GM23338 (cell line): ENCODE results near the gene PDC. TPM values are rescaled to one million over a fixed set of nuclear protein-coding genes. Genes with fewer than 3 reads are reported as not detected.

ENCODE experiments used
- ATAC-seq: fragments of 200-7000 bp; cut with Tn5 transposase; 3 replicates; pipeline ENCODE4 v1.9.1; 2020
- DNase-seq: peaks from one replicate; pipeline ENCODE4 v3.0.0-alpha.2; 2015; ENCODE audit warnings: low spot score
- H2AFZ ChIP-seq: fragments of 200-600 bp; sonication (generic); 2 replicates; pipeline ENCODE4 v1.8.0; 2016; ENCODE audit warnings: antibody characterized with exemption, mild to moderate bottlenecking, moderate library complexity
- H3F3A ChIP-seq: fragments of 200-600 bp; sonication (generic); replicated peaks from 2 replicates; pipeline ENCODE4 v1.8.0; 2017; ENCODE audit warnings: antibody characterized with exemption, mixed run types, low read depth
- H3K27ac ChIP-seq: fragments of 200-600 bp; sonication (generic); 2 replicates; pipeline ENCODE4 v1.6.1; 2016; ENCODE audit warnings: low read depth
- H3K27me3 ChIP-seq: fragments of 200-600 bp; sonication (generic); 2 replicates; pipeline ENCODE4 v1.8.0; 2016; ENCODE audit warnings: mild to moderate bottlenecking, mixed run types, moderate library complexity; ENCODE audit not compliant: insufficient read depth
- H3K36me3 ChIP-seq: fragments of 200-600 bp; sonication (generic); 2 replicates; pipeline ENCODE4 v1.8.0; 2016; ENCODE audit warnings: mild to moderate bottlenecking; ENCODE audit not compliant: insufficient read depth
- H3K4me1 ChIP-seq: fragments of 200-600 bp; sonication (generic); 2 replicates; pipeline ENCODE4 v1.8.0; 2016; ENCODE audit warnings: mild to moderate bottlenecking, moderate library complexity; ENCODE audit not compliant: insufficient read depth
- H3K4me2 ChIP-seq: fragments of 200-600 bp; sonication (generic); 2 replicates; pipeline ENCODE4 v1.7.1; 2017; ENCODE audit warnings: mixed run types
- H3K4me3 ChIP-seq: fragments of 200-600 bp; sonication (generic); 2 replicates; pipeline ENCODE4 v1.6.1; 2016; ENCODE audit warnings: mixed run types
- H3K79me2 ChIP-seq: fragments of 200-600 bp; sonication (generic); replicated peaks from 2 replicates; pipeline ENCODE4 v1.8.0; 2017; ENCODE audit warnings: mild to moderate bottlenecking; ENCODE audit not compliant: insufficient read depth
- H3K9me2 ChIP-seq: fragments of 200-600 bp; sonication (generic); 2 replicates; pipeline ENCODE4 v1.8.0; 2017; ENCODE audit not compliant: insufficient read depth
- H4K20me1 ChIP-seq: fragments of 200-600 bp; sonication (generic); replicated peaks from 2 replicates; pipeline ENCODE4 v1.8.0; 2017; ENCODE audit warnings: mild to moderate bottlenecking; ENCODE audit not compliant: insufficient read depth
- H3K27ac Mint-ChIP-seq: 2 replicates; pipeline ENCODE4 v1.8.0; 2020; ENCODE audit warnings: inconsistent platforms, mild to moderate bottlenecking, moderate library complexity, mixed read lengths
- H3K27me3 Mint-ChIP-seq: 3 replicates; pipeline ENCODE4 v1.8.0; 2022; ENCODE audit warnings: low read depth, mild to moderate bottlenecking, moderate library complexity, mixed read lengths, inconsistent platforms; ENCODE audit not compliant: insufficient read depth, poor library complexity
- H3K36me3 Mint-ChIP-seq: 3 replicates; pipeline ENCODE4 v1.8.0; 2021; ENCODE audit warnings: low read depth, mild to moderate bottlenecking, inconsistent platforms, moderate library complexity, mixed read lengths
- H3K4me1 Mint-ChIP-seq: 3 replicates; pipeline ENCODE4 v1.8.0; 2020; ENCODE audit warnings: mild to moderate bottlenecking, inconsistent platforms, mixed read lengths
- H3K4me3 Mint-ChIP-seq: 3 replicates; pipeline ENCODE4 v1.8.0; 2021; ENCODE audit warnings: moderate library complexity, mild to moderate bottlenecking, inconsistent platforms, mixed read lengths
- H3K9me3 Mint-ChIP-seq: 3 replicates; pipeline ENCODE4 v1.8.0; 2020; ENCODE audit warnings: moderate library complexity, mild to moderate bottlenecking, inconsistent platforms, mixed read lengths
- CREB1 ChIP-seq: fragments of 250-450 bp; sonication (Bioruptor Pico); IDR thresholded peaks from 2 replicates; pipeline ENCODE4 v1.5.0; 2020; ENCODE audit warnings: low read depth, mild to moderate bottlenecking, moderate library complexity
- EZH2phosphoT487 ChIP-seq: fragments of 200-600 bp; sonication (generic); IDR thresholded peaks from one replicate; pipeline ENCODE4 v1.8.1; 2018; ENCODE audit warnings: antibody characterized with exemption; ENCODE audit not compliant: unreplicated experiment
- NANOG ChIP-seq: IDR thresholded peaks from 2 replicates; pipeline ENCODE4 v1.6.1; 2016; ENCODE audit warnings: antibody characterized with exemption, borderline replicate concordance
- ZNF331 ChIP-seq: fragments of 250-450 bp; sonication (Bioruptor Pico); IDR thresholded peaks from 2 replicates; pipeline ENCODE4 v1.5.0; 2020; ENCODE audit warnings: low read depth, mild to moderate bottlenecking, moderate library complexity
- polyA plus RNA-seq: library from polyadenylated mRNA; unstranded; fragments of >200 nt; fragmentation: Nextera tagmentation; extraction: Ambion mirVana; gene quantifications from 2 replicates; pipeline ENCODE4 v1.2.1, GENCODE V29; 2016
- total RNA-seq: library from RNA; depleted of rRNA; stranded (reverse); fragments of >200 nt; shearing (Covaris generic); gene quantifications from 2 replicates; pipeline ENCODE4 v1.2.3, GENCODE V29; 2014
- TF ChIP-seq, protein P1 (sequence below): fragments of 250-450 bp; sonication (Bioruptor Pico); IDR thresholded peaks from 2 replicates; pipeline ENCODE4 v1.5.0; 2020; ENCODE audit warnings: mild to moderate bottlenecking, moderate library complexity

PDC gene
- total and polyA plus RNA-seq, 2 experiments from 2014 or later, result not detected

DNA sequence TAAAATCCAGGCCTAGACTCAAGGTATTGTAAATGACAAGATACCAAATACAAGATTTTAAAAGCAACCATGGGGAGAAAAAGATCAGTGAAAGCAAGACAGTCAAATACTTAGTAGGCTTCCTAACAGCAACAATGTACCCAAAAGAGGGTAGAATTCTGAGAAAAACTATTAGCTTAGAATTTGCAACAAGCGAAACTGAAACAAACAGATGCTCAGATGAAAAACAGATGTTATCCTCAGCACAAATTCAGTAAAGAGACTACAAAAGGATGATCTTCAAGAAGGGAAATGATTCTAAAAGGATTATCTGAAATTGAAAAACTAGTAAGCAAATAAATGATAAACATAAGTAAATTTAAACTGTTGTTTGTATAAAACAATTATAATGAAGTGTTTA lies 40.0 kb downstream of the PDC start:
- Histone ChIP-seq H3K79me2 (no peaks in the 10 kb centered on the region), H3K4me3 (no peak overlapping the region), H3K4me1 (no peaks in the 10 kb centered on the region), H3F3A (no peaks in the 10 kb centered on the region), H3K4me2 (no peak overlapping the region), H3K9me2 (no peaks in the 10 kb centered on the region; the same call in 1 of the 2 replicates), H2AFZ (no peak overlapping the region), H3K27me3 (no peaks in the 10 kb centered on the region), H3K36me3 (0 out of 2 replicates have a peak, but pooled peaks cover 5% of the 10 kb centered on the region), H3K27ac (no peak overlapping the region), H4K20me1 (no peaks in the 10 kb centered on the region)
- Mint-ChIP-seq H3K9me3 (no peaks in the 10 kb centered on the region), H3K4me1 (no peaks in the 10 kb centered on the region), H3K36me3 (peaks cover 7% of the 10 kb centered on the region; the same call in 1 of the 3 replicates), H3K27me3 (peaks cover 4% of the 10 kb centered on the region), H3K27ac (no peak overlapping the region), H3K4me3 (no peak overlapping the region)
- no peak for DNase-seq
- TF ChIP-seq, protein P1, sequence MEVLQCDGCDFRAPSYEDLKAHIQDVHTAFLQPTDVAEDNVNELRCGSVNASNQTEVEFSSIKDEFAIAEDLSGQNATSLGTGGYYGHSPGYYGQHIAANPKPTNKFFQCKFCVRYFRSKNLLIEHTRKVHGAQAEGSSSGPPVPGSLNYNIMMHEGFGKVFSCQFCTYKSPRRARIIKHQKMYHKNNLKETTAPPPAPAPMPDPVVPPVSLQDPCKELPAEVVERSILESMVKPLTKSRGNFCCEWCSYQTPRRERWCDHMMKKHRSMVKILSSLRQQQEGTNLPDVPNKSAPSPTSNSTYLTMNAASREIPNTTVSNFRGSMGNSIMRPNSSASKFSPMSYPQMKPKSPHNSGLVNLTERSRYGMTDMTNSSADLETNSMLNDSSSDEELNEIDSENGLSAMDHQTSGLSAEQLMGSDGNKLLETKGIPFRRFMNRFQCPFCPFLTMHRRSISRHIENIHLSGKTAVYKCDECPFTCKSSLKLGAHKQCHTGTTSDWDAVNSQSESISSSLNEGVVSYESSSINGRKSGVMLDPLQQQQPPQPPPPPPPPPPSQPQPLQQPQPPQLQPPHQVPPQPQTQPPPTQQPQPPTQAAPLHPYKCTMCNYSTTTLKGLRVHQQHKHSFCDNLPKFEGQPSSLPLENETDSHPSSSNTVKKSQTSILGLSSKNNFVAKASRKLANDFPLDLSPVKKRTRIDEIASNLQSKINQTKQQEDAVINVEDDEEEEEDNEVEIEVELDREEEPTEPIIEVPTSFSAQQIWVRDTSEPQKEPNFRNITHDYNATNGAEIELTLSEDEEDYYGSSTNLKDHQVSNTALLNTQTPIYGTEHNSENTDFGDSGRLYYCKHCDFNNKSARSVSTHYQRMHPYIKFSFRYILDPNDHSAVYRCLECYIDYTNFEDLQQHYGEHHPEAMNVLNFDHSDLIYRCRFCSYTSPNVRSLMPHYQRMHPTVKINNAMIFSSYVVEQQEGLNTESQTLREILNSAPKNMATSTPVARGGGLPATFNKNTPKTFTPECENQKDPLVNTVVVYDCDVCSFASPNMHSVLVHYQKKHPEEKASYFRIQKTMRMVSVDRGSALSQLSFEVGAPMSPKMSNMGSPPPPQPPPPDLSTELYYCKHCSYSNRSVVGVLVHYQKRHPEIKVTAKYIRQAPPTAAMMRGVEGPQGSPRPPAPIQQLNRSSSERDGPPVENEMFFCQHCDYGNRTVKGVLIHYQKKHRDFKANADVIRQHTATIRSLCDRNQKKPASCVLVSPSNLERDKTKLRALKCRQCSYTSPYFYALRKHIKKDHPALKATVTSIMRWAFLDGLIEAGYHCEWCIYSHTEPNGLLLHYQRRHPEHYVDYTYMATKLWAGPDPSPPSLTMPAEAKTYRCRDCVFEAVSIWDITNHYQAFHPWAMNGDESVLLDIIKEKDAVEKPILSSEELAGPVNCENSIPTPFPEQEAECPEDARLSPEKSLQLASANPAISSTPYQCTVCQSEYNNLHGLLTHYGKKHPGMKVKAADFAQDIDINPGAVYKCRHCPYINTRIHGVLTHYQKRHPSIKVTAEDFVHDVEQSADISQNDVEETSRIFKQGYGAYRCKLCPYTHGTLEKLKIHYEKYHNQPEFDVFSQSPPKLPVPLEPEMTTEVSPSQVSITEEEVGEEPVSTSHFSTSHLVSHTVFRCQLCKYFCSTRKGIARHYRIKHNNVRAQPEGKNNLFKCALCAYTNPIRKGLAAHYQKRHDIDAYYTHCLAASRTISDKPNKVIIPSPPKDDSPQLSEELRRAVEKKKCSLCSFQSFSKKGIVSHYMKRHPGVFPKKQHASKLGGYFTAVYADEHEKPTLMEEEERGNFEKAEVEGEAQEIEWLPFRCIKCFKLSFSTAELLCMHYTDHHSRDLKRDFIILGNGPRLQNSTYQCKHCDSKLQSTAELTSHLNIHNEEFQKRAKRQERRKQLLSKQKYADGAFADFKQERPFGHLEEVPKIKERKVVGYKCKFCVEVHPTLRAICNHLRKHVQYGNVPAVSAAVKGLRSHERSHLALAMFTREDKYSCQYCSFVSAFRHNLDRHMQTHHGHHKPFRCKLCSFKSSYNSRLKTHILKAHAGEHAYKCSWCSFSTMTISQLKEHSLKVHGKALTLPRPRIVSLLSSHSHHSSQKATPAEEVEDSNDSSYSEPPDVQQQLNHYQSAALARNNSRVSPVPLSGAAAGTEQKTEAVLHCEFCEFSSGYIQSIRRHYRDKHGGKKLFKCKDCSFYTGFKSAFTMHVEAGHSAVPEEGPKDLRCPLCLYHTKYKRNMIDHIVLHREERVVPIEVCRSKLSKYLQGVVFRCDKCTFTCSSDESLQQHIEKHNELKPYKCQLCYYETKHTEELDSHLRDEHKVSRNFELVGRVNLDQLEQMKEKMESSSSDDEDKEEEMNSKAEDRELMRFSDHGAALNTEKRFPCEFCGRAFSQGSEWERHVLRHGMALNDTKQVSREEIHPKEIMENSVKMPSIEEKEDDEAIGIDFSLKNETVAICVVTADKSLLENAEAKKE, result no peak
- TF ChIP-seq NANOG (no peak), EZH2phosphoT487 (no peak)
- no peak for ATAC-seq

DNA sequence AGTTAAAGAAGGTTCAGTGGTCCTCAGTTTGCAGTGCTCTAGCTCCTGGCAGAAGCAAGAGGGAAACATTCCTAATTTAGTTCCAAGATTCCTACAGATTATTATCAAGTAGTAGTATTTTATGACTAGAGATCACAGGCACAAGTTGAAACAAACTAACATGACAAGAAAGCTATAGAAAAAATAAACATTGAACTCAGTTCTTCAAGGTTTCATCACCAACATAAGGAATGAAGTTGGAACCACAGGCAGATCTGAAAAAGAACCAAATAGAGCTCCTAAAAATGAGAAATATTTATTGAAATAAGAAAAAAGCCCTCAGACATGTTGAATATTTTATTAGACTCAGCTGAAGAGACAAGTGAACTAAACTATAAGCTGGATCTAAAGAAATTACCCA lies 40.6 kb downstream of the PDC start:
- ATAC-seq (no peak), DNase-seq (no peak)
- no peaks in the 10 kb centered on the region for H3K4me1 Mint-ChIP-seq
- no peaks in the 10 kb centered on the region for H3K27me3 ChIP-seq
- no peak overlapping the region for H2AFZ ChIP-seq
- H3K4me3 ChIP-seq, result no peak overlapping the region
- no peak overlapping the region for H3K27ac ChIP-seq
- H3F3A ChIP-seq, result no peaks in the 10 kb centered on the region
- H3K9me3 Mint-ChIP-seq, result no peaks in the 10 kb centered on the region
- H3K4me2 ChIP-seq, result no peak overlapping the region
- H3K9me2 ChIP-seq, result no peaks in the 10 kb centered on the region; the same call in 1 of the 2 replicates
- H4K20me1 ChIP-seq, result no peaks in the 10 kb centered on the region
- no peaks in the 10 kb centered on the region for H3K4me1 ChIP-seq
- H3K27me3 Mint-ChIP-seq, result peaks cover 4% of the 10 kb centered on the region
- no peaks in the 10 kb centered on the region for H3K79me2 ChIP-seq
- TF ChIP-seq CREB1 (CRISPR knock-in tag) (no peak), NANOG (no peak), ZNF331 (CRISPR knock-in tag) (no peak)
- no peak overlapping the region for H3K4me3 Mint-ChIP-seq
- no peak overlapping the region for H3K27ac Mint-ChIP-seq
- 0 out of 2 replicates have a peak, but pooled peaks cover 5% of the 10 kb centered on the region for H3K36me3 ChIP-seq
- peaks cover 7% of the 10 kb centered on the region; the same call in 1 of the 3 replicates for H3K36me3 Mint-ChIP-seq
